GM06990 (cell line): ENCODE measurements around the gene HRCT1.

Experiments
- DNase-seq: peaks from one replicate; pipeline ENCODE4 v3.0.0-alpha.2; 2011; ENCODE audit not compliant: insufficient read length; ENCODE audit errors: extremely low read depth
- H3K27me3 ChIP-seq: replicated peaks from 2 replicates; pipeline ENCODE4 v1.6.0; 2011; ENCODE audit warnings: low read length; ENCODE audit not compliant: control insufficient read depth, insufficient read depth
- H3K36me3 ChIP-seq: 2 replicates; pipeline ENCODE4 v1.5.1; 2011; ENCODE audit warnings: low read length; ENCODE audit not compliant: control insufficient read depth, insufficient read depth
- H3K4me3 ChIP-seq: replicated peaks from 2 replicates; pipeline ENCODE4 v1.5.1; 2011; ENCODE audit warnings: low read depth, mild to moderate bottlenecking, control low read depth, low read length
- TF ChIP-seq, protein P1 (sequence below): IDR thresholded peaks from 2 replicates; pipeline ENCODE4 v1.5.1; 2011; ENCODE audit warnings: low read length, control low read depth, mild to moderate bottlenecking, inconsistent platforms; ENCODE audit not compliant: insufficient read depth, poor library complexity, severe bottlenecking

The HRCT1 gene

DNA sequence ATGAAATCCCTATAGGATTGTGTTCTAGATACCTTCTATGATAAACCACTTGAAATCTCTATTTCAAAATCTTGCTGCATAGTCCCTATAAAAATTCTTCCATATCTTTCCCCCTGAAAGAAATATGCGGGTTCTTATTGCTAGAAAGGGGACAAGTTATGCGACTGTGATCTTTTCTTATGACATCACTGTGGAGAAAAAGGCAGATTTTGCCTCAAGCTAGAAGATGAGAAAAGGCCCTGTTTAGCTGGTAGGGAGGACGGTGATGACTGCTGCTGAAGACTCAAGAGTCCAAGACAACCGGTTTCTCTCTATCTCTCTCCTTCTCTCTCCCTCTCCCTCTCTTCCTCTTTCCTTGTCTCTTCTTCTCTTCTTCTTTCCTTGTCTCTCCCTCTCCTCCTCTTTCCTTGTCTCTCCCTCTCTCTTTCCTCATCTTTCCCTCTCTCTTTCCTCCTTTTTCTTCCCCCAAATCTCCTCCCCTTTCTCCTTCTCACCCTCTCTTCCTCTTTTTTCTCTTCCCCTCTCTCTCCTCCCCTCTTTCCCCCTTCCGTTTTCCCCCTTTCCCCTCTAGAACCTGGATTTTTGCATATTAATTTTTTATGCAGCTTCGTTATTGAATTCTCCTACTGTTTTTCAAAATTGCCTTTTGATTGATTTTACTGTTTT lies 46.7 kb downstream of the HRCT1 start:
- no peak for DNase-seq
- no peaks in the 10 kb centered on the region; the same call in 1 of the 2 replicates for H3K27me3 ChIP-seq
- TF ChIP-seq, protein P1, sequence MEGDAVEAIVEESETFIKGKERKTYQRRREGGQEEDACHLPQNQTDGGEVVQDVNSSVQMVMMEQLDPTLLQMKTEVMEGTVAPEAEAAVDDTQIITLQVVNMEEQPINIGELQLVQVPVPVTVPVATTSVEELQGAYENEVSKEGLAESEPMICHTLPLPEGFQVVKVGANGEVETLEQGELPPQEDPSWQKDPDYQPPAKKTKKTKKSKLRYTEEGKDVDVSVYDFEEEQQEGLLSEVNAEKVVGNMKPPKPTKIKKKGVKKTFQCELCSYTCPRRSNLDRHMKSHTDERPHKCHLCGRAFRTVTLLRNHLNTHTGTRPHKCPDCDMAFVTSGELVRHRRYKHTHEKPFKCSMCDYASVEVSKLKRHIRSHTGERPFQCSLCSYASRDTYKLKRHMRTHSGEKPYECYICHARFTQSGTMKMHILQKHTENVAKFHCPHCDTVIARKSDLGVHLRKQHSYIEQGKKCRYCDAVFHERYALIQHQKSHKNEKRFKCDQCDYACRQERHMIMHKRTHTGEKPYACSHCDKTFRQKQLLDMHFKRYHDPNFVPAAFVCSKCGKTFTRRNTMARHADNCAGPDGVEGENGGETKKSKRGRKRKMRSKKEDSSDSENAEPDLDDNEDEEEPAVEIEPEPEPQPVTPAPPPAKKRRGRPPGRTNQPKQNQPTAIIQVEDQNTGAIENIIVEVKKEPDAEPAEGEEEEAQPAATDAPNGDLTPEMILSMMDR: no peak
- H3K4me3 ChIP-seq: no peak overlapping the region
- H3K36me3 ChIP-seq: no peaks in the 10 kb centered on the region

DNA sequence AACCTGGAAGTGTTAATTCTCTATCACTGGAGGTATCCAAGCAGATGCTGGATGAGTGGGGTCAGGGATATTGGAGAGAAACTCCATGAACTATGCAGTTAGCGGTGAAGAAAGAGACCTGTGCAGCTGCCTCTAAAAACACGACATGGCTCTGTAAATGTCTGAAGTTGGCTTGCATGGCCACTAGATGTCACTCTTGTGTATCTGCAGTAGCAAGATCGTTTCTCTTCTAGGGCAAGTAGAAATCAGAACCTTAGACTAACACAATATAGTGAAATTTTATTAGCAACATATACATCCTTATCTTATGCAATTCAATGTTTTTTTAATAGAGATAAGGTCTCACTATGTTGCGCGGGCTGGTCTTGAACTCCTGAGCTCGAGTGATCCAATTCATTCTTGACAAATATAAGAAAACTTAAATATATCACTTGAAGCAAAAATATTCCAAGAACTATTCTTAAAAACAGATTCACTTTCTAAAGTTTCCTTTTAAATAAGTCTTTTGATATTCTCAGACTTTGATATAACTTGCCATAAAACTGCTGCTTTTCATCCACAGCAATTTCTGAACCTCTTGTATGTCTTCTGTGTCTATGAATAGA lies 49.0 kb downstream of the HRCT1 start:
- Histone ChIP-seq H3K4me3 (no peak overlapping the region), H3K36me3 (no peaks in the 10 kb centered on the region), H3K27me3 (no peaks in the 10 kb centered on the region; the same call in 1 of the 2 replicates)
- peak; percentile 20 for DNase-seq
- TF ChIP-seq, protein P1: peak; percentile 82

DNA sequence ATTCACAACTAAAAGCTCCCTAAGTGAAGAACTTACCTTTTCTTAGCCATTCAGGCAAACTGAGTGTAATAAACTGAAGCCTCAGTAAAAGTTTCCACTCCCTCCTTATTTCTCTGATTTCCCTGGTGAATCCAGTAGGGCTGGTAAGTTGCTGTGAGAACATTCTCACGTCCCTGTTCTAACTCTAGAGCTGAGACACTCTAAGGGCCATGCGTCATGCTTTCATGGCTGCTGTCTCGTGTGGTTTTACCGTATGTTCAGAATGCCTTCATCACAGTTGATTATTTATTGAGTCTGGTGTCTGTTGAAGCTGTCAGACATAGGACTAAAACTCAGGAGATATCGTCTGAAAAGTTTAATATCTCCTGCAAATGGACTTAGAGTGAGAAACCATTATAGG lies 50.6 kb downstream of the HRCT1 start:
- H3K4me3 ChIP-seq: no peak overlapping the region
- DNase-seq: no peak
- H3K36me3 ChIP-seq: no peaks in the 10 kb centered on the region
- H3K27me3 ChIP-seq: no peaks in the 10 kb centered on the region; the same call in none of the 2 replicates
- TF ChIP-seq, protein P1: no peak
